B cell (primary cell): Measurements from ENCODE around the gene ABLIM1.

Experiments
- EZH2 ChIP-seq: IDR thresholded peaks from 2 replicates; pipeline ENCODE4 v1.6.1; 2012; ENCODE audit warnings: borderline replicate concordance, low read depth, mild to moderate bottlenecking, moderate library complexity, low read length; ENCODE audit not compliant: insufficient read depth, poor library complexity, severe bottlenecking
- TF ChIP-seq, protein P1 (sequence below): fragments of 200-600 bp; IDR thresholded peaks from one replicate; pipeline ENCODE4 v1.8.0; 2022; ENCODE audit warnings: antibody characterized with exemption, mild to moderate bottlenecking

DNA sequence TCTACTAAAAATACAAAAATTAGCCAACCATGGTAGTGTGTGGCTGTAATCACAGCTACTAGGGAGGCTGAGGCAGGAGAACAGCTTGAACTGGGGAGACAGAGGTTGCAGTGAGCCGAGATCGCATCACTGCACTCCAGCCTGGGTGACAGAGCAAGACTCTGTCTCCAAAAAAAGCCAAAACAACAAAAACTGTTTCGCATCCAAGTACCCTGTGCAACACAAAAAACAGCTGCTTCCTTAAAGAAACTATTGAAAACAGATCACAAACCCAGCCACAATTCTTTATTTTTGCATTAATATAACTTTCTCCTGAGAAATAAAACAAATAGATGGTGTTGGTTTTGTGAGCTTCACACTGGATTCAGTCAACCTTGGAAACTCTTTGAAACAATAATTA lies 141.7 kb downstream of the ABLIM1 start:
- TF ChIP-seq, protein P1, sequence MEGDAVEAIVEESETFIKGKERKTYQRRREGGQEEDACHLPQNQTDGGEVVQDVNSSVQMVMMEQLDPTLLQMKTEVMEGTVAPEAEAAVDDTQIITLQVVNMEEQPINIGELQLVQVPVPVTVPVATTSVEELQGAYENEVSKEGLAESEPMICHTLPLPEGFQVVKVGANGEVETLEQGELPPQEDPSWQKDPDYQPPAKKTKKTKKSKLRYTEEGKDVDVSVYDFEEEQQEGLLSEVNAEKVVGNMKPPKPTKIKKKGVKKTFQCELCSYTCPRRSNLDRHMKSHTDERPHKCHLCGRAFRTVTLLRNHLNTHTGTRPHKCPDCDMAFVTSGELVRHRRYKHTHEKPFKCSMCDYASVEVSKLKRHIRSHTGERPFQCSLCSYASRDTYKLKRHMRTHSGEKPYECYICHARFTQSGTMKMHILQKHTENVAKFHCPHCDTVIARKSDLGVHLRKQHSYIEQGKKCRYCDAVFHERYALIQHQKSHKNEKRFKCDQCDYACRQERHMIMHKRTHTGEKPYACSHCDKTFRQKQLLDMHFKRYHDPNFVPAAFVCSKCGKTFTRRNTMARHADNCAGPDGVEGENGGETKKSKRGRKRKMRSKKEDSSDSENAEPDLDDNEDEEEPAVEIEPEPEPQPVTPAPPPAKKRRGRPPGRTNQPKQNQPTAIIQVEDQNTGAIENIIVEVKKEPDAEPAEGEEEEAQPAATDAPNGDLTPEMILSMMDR, result no peak
- TF ChIP-seq EZH2, result no peak
